GM20431 (cell line): ENCODE data around the gene PARD3.
"Not testable (repeated sequence)": the region's sequence is repeated elsewhere in the genome, so short reads cannot be mapped to it uniquely, and the experiment has no call there.

Experiments used
- in situ Hi-C: fragments of 300-500 bp; cut with MseI, MboI; formaldehyde crosslinking; loops from one replicate; pipeline ENCODE4 v1.15.0; 2020; ENCODE audit warnings: low sequenced_read_pairs; ENCODE audit not compliant: unreplicated experiment

The PARD3 gene

DNA sequence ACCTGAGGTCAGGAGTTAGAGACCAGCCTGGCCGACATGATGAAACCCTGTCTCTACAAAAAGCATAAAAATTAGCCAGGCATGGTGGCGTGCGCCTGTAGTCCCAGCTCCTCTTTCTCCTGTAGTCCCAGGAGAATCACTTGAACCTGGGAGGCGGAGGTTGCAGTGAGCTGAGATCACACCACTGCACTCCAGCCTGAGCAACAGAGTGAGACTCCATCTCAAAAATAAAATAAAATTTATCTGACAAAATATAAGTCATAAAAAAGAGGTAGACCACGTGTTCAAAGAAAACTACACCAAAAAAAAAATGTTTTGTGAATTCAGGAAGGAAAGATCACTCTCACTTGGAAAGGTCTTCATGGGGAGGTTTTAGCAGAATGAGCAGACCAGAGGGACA is 114.3 kb downstream of the PARD3 start:
- in situ Hi-C loops = not testable (repeated sequence)

DNA sequence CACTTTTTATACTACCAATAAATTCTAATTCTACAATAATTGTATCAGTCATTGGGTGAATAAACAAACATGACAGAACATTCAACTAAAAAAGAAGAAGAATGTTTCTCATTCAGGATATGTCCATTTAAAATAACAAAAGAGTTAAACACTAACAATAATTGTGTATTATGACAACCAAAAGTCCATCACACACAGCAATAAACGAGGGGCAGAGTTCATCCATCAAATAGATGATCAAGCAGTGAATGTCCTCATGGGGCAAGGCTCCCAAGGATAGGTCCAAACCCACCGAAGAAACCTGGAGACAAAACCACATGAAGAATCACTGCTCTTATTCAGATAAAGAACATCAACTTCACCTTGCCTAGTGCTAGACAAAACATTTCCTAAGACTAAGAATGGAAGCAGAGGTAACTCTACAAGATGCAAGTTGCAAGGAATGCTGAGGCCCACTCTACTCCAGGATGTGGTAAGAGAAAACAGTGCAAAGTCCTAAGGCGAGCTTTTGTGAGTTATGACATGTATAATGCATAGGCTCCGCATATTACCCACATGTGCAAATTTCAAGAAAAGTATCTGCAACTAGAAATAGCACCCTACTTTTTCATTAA is 115.1 kb downstream of the PARD3 start:
- in situ Hi-C loops = no loop called here

DNA sequence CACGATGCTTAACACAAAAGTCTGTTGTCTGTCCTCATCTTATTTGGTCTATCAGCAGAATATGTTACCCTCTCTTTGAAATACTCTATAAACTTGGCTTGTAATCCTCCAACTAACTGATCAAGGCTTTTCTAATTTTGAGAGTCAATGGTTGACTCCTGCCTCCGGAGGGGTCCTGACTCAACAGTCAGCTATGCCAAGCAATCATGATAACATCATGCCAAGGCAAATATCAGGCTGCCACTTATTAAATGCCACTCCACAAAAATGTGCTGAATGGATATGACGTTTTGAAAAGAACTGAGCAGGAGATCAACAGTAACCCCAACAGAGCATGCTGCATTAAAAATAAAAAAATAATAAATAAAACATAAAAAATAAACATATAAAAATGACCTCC is 116.1 kb downstream of the PARD3 start:
- in situ Hi-C loops = no loop called here

DNA sequence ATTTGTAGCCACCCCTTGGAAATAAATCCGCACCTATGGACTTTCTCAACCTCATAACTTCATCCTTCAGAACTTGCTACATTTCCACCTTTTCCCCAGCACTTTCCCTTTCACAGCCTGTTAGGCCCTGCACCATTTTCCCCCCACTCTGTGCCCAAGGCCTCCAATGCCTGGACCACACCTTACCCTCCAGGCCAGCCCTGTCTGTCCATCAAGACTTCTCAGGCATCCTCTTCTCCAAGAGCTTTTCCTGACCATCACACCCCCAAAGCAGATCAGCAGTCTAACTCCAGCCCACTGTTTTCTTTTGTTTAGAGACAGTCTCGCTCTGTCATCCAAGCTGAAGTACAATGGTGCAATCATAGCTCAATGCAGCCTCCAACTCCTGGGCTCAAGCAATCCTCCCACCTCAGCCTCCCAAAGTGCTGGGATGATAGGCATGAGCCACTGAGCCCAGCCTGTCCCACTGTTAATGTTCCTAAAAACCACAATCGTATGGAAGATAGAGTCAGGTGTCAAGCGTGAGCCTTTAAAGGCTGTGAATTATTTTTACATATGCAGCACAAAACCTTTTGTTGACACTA is 116.8 kb downstream of the PARD3 start:
- in situ Hi-C loops = no loop called here

- in situ Hi-C loops = no loop called here
Measured at GRCh38 chr10:34697351-34698247, 117.5 kb downstream of the PARD3 start.

- in situ Hi-C loops = no loop called here
Measured at GRCh38 chr10:34696423-34696822, 118.7 kb downstream of the PARD3 start.

DNA sequence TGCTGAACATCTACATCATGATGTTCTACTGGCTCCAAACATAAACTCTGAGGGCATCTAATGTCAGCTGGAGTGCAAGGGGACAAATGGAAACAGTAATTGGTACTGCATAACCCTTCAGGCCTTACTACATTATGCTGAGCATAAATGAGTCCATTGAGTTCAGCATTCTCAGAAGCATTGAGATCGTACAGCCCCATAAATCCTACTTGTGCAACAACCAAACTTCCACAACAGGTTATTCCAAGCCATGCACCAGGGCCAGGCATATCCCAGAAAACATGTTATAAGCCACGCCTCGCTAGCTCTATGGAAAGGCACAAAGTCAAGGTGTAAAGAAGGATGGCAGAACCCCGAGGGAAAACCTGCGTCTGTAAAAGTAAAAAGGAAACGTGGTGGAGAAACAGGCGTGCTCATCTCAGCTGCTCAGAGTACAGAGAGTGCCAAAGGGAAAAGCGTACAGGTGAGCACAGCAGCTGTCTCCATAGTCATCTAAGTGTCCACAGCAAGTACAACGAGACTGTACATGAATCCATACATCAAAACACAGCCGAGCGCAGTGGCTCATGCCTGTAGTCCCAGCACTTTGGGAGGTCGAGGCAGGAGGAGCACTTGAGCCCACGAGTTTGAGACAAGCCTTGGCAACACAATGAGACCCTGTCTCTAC is 124.6 kb downstream of the PARD3 start:
- in situ Hi-C loops = no loop called here

DNA sequence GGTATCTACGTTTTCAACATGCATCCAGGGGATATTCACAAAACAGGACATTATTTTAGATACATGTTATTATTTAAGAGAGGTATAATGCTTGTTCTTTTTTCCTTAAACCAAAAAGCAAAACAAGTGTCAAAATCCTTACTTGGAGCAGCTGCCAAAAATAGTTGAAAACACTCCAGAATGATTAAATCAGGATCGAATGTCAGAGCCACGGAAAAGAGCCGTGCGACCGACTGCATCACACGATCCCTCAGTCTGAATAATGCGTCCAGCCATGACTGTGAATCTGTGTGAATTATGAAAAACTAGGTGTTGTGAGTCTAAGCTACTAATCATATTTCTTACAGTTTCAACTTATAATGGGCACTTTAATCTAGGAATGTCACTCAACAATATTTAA is 126.0 kb downstream of the PARD3 start:
- in situ Hi-C loops = no loop called here

GRCh38 chr10:34687434-34688210 is 127.5 kb downstream of the PARD3 start:
- in situ Hi-C loops = no loop called here

- in situ Hi-C loops = no loop called here
Measured at GRCh38 chr10:34682580-34682979, 132.5 kb downstream of the PARD3 start.

- in situ Hi-C loops = no loop called here
Measured at GRCh38 chr10:34681933-34682332, 133.2 kb downstream of the PARD3 start.

GRCh38 chr10:34679177-34679576 is 135.9 kb downstream of the PARD3 start:
- in situ Hi-C loops = no loop called here

DNA sequence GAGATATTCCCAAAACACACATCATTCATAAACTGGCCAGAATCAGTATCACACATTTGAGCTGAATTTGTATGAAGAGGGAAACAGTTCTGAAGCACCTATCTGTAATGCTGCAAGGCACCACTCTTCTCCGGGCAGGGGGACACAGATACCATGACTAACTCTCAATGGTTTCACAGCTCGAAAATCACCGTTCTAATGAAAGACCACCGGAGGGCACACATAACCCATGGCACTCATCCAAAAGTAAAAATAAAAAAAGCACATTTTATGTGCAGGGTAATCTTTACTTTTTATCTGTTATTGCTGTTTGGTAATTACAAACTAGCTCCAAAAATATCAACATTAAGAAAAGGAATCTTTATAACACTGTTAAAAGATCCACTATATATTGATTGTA is 137.5 kb downstream of the PARD3 start:
- in situ Hi-C loops = no loop called here

DNA sequence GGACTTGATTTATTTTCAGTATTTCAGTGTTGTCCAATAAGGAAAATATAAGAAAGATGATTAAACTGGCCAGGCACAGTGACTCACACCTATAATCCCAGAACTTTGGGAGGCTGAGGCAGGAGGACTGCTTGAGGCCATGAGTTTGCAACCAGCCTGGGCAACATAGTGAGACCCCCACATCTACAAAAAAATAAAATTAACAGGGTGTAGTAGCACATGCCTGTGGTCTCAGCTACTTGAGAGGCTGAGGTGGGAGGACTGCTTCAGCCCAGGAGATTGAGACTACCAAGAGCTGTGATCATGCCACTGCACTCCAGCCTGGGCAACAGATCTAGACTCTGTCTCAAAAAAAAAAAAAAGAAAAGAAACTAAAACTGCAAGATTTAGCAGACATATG is 138.0 kb downstream of the PARD3 start:
- in situ Hi-C loops = no loop called here

GRCh38 chr10:34674176-34674575 is 140.9 kb downstream of the PARD3 start:
- in situ Hi-C loops = no loop called here

- in situ Hi-C loops = no loop called here
Measured at GRCh38 chr10:34670081-34670480, 145.0 kb downstream of the PARD3 start.

- in situ Hi-C loops = no loop called here
Measured at GRCh38 chr10:34669079-34669478, 146.0 kb downstream of the PARD3 start.

GRCh38 chr10:34667177-34667576 is 147.9 kb downstream of the PARD3 start:
- in situ Hi-C loops = no loop called here

GRCh38 chr10:34666008-34666704 is 148.9 kb downstream of the PARD3 start:
- in situ Hi-C loops = no loop called here
